Astrocyte (in vitro differentiated cells and primary cell): ENCODE results near the gene DIAPH2.

ENCODE experiments used
- CTCF ChIP-seq: IDR thresholded peaks from 2 replicates; pipeline ENCODE4 v1.5.1; 2011; ENCODE audit warnings: low read depth, mild to moderate bottlenecking, inconsistent platforms, low read length, moderate library complexity; ENCODE audit not compliant: insufficient read depth
- EZH2 ChIP-seq: IDR thresholded peaks from 2 replicates; pipeline ENCODE4 v1.6.1; 2012; ENCODE audit warnings: mild to moderate bottlenecking, low read length, inconsistent platforms; ENCODE audit not compliant: insufficient read depth

GRCh38 chrX:97326456-97326855, 641.8 kb downstream of the DIAPH2 start:
- TF ChIP-seq CTCF (no peak), EZH2 (no peak)
